ENCODE results near the gene PTPN14.

DNA sequence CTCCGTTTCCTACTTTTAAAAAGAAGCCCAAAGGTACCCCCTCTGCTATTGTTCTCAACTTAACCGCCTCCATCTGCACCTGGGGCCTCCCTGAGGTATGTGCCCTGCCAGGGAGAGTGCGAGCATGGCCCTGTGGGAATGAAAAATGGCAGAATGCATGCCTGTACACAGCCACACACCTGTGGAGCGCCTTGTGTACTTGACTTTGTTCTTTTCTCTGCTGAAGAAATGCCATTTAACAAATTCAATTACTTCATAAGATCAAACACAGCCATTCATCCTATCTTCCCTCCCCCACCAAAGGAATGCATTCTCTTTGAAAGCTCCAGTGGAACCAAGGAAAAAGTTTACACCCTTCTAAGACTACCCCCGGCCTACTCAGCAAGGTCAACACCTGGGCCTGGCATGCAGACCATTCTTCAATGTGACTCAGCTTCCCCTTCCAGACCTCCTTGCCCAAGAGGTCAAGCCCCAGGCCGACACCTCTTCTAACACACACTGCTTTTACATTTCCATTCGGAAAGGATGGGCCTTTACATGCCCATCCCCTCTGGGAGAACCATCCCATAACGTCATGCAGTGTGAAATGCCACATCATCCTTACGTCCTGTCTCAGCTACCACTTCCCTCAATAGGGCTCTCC is 146.7 kb downstream of the PTPN14 start:
- no peak for TF ChIP-seq ZC3H10 (CRISPR knock-in tag; IDR thresholded peaks at IDR 0.05)
- no peak for TF ChIP-seq ISL1 (CRISPR knock-in tag; IDR thresholded peaks at IDR 0.05)
- TF ChIP-seq, protein P1, sequence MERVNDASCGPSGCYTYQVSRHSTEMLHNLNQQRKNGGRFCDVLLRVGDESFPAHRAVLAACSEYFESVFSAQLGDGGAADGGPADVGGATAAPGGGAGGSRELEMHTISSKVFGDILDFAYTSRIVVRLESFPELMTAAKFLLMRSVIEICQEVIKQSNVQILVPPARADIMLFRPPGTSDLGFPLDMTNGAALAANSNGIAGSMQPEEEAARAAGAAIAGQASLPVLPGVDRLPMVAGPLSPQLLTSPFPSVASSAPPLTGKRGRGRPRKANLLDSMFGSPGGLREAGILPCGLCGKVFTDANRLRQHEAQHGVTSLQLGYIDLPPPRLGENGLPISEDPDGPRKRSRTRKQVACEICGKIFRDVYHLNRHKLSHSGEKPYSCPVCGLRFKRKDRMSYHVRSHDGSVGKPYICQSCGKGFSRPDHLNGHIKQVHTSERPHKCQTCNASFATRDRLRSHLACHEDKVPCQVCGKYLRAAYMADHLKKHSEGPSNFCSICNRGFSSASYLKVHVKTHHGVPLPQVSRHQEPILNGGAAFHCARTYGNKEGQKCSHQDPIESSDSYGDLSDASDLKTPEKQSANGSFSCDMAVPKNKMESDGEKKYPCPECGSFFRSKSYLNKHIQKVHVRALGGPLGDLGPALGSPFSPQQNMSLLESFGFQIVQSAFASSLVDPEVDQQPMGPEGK (CRISPR knock-in tag; IDR thresholded peaks at IDR 0.05; ENCODE audit: borderline replicate concordance), result no peak
- TF ChIP-seq ZNF8 (CRISPR knock-in tag; IDR thresholded peaks at IDR 0.05), result no peak

Data from SK-N-SH treated with all-trans-retinoic acid at 6 μM for 48 hours (cell line).